Measurements from ENCODE around the gene KIF25. TPM values are rescaled to one million over a fixed set of nuclear protein-coding genes. Genes with fewer than 3 reads are reported as not detected.
A peak's percentile ranks its signal among the peaks of the same experiment; 100 is the strongest.

Gene KIF25
- total RNA-seq, 2 experiments from 2014 or later: not detected

GRCh38 chr6:167988945-167989841, 8.3 kb upstream of the KIF25 start:
- Mint-ChIP-seq H3K27ac (no peak overlapping the region), H3K9me3 (no peaks in the 10 kb centered on the region), H3K4me1 (ENCODE audit: low read depth) (no peaks in the 10 kb centered on the region), H3K27me3 (peaks cover 1% of the 10 kb centered on the region), H3K36me3 (ENCODE audit: low read depth) (no peaks in the 10 kb centered on the region), H3K4me3 (no peak overlapping the region)
- ChIA-PET POLR2A (no interaction called here), CTCF (no interaction called here)
- no peak for TF ChIP-seq CTCF (IDR thresholded peaks at IDR 0.05)
- DNase-seq: no peak
- intact Hi-C loops (cut with micrococcal nuclease): no loop called here
- ATAC-seq: no peak

GRCh38 chr6:167990016-167990945, 7.2 kb upstream of the KIF25 start:
- Mint-ChIP-seq H3K27me3 (peaks cover 1% of the 10 kb centered on the region), H3K9me3 (no peaks in the 10 kb centered on the region), H3K36me3 (ENCODE audit: low read depth) (no peaks in the 10 kb centered on the region), H3K4me1 (ENCODE audit: low read depth) (no peaks in the 10 kb centered on the region), H3K27ac (no peak overlapping the region), H3K4me3 (no peak overlapping the region)
- ChIA-PET CTCF (no interaction called here), POLR2A (interaction anchor here (0.7 kb wide), 1 partner anchor 25 kb away, joined by 3 read pairs; no protein-coding TSS in a partner anchor)
- no peak for ATAC-seq
- DNase-seq: no peak
- TF ChIP-seq CTCF (IDR thresholded peaks at IDR 0.05): no peak
- intact Hi-C loops (cut with micrococcal nuclease): no loop called here

- peak overlapping the region; percentile 42 for H3K27ac Mint-ChIP-seq
- H3K4me1 Mint-ChIP-seq (ENCODE audit: low read depth): peaks cover 2% of the 10 kb centered on the region
- peaks cover 5% of the 10 kb centered on the region for H3K9me3 Mint-ChIP-seq
- ChIA-PET POLR2A (no interaction called here), CTCF (no interaction called here)
- ATAC-seq (no peak), DNase-seq (no peak)
- TF ChIP-seq CTCF (IDR thresholded peaks at IDR 0.05): no peak
- H3K4me3 Mint-ChIP-seq: no peak overlapping the region
- intact Hi-C loops (cut with micrococcal nuclease): no loop called here
- peaks cover 2% of the 10 kb centered on the region for H3K27me3 Mint-ChIP-seq
- peaks cover 3% of the 10 kb centered on the region for H3K36me3 Mint-ChIP-seq (ENCODE audit: low read depth)
These were observed 4.3 kb upstream of the KIF25 start for GRCh38 chr6:167993169-167993568.

- ATAC-seq (no peak), DNase-seq (no peak)
- CTCF ChIA-PET: no interaction called here
- POLR2A ChIA-PET: no interaction called here
- no peak for TF ChIP-seq CTCF (IDR thresholded peaks at IDR 0.05)
- Mint-ChIP-seq H3K4me1 (ENCODE audit: low read depth) (peaks cover 2% of the 10 kb centered on the region), H3K27me3 (peaks cover 3% of the 10 kb centered on the region), H3K27ac (no peak overlapping the region), H3K36me3 (ENCODE audit: low read depth) (peaks cover 3% of the 10 kb centered on the region), H3K4me3 (no peak overlapping the region), H3K9me3 (peaks cover 5% of the 10 kb centered on the region)
- intact Hi-C loops (cut with micrococcal nuclease): no loop called here
These were observed 3.6 kb upstream of the KIF25 start for GRCh38 chr6:167993831-167994230.

All from activated CD8-positive, alpha-beta T cell treated with anti-CD3 and anti-CD28 coated beads for 36 hours (primary cell).